Measurements from ENCODE around the gene SLC39A6.

DNA sequence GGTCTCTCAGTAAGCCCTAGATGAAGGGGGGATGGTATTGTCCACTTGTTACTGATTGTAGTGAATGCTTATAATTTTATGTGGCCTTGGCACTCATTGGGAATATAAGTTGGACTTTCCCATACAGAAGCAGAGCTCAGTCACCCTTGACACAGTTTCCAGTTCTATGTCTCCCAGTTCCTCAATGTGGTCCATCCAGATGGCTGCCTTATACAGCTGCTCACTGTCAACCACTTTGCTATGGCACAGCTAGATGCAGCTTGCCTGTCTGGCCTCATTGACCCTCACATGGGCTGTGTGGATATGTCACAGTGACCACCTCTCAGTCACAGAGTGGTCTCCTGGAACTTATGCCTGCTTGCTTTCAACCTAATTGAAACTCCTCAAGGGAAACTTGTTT, 21.7 kb downstream of the SLC39A6 start:
- TF ChIP-seq, protein P1, sequence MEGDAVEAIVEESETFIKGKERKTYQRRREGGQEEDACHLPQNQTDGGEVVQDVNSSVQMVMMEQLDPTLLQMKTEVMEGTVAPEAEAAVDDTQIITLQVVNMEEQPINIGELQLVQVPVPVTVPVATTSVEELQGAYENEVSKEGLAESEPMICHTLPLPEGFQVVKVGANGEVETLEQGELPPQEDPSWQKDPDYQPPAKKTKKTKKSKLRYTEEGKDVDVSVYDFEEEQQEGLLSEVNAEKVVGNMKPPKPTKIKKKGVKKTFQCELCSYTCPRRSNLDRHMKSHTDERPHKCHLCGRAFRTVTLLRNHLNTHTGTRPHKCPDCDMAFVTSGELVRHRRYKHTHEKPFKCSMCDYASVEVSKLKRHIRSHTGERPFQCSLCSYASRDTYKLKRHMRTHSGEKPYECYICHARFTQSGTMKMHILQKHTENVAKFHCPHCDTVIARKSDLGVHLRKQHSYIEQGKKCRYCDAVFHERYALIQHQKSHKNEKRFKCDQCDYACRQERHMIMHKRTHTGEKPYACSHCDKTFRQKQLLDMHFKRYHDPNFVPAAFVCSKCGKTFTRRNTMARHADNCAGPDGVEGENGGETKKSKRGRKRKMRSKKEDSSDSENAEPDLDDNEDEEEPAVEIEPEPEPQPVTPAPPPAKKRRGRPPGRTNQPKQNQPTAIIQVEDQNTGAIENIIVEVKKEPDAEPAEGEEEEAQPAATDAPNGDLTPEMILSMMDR (IDR thresholded peaks at IDR 0.05; ENCODE audit: poor library complexity) = no peak
- no peak for TF ChIP-seq EZH2phosphoT487 (IDR thresholded peaks at IDR 0.05; ENCODE audit: low read depth, severe bottlenecking, unreplicated experiment)
